ENCODE measurements around the gene CERT1. TPM values are rescaled to one million over a fixed set of nuclear protein-coding genes. Genes with fewer than 3 reads are reported as not detected.
"Not testable (repeated sequence)": the region's sequence is repeated elsewhere in the genome, so short reads cannot be mapped to it uniquely, and the experiment has no call there.

Gene CERT1
- total RNA-seq, 4 donors from 2014 or later, result 28.5 to 45.3 (median 35.8) TPM

DNA sequence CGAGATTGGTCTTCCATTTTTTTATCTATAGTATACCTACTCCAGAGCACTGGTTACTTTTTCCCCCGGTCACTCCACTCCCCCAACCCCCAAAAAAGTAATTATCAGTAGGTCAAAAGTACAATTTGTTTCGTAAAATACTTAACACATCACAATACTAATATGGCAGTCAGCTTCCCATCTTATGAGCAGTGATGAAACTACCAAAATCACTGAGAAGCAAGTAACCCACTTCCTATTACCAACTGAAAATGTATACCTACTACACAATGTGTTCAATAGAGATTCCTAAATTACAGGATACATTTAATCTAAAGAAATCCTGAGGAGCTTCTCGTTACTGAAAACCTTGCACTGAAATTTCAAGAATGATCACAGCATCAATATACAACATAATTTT lies 1.9 kb downstream of the CERT1 start:
- Histone ChIP-seq H3K4me3 (peak overlapping the region; percentile 69 to 97 (median 90)), H3K27ac (replicated peaks in 1 of 4) (peak overlapping the region in 2 of 4 donors; percentile 89 to 97), H3K27me3 (no peaks in the 10 kb centered on the region), H3K36me3 (peaks cover 0 to 8% (median 0%) of the 10 kb centered on the region in 4 donors), H3K4me1 (peaks cover 24 to 53% (median 43%) of the 10 kb centered on the region in 4 donors), H3K9me3 (no peaks in the 10 kb centered on the region)
- TF ChIP-seq, protein P1, sequence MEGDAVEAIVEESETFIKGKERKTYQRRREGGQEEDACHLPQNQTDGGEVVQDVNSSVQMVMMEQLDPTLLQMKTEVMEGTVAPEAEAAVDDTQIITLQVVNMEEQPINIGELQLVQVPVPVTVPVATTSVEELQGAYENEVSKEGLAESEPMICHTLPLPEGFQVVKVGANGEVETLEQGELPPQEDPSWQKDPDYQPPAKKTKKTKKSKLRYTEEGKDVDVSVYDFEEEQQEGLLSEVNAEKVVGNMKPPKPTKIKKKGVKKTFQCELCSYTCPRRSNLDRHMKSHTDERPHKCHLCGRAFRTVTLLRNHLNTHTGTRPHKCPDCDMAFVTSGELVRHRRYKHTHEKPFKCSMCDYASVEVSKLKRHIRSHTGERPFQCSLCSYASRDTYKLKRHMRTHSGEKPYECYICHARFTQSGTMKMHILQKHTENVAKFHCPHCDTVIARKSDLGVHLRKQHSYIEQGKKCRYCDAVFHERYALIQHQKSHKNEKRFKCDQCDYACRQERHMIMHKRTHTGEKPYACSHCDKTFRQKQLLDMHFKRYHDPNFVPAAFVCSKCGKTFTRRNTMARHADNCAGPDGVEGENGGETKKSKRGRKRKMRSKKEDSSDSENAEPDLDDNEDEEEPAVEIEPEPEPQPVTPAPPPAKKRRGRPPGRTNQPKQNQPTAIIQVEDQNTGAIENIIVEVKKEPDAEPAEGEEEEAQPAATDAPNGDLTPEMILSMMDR (IDR thresholded peaks at IDR 0.05), result no peak
- TF ChIP-seq POLR2AphosphoS5 (IDR thresholded peaks at IDR 0.05) (no peak), EP300 (IDR thresholded peaks at IDR 0.05) (no peak), POLR2A (IDR thresholded peaks at IDR 0.05; ENCODE audit: low read depth) (no peak)
- DNase-seq (ENCODE audit: extremely low spot score), result no peak
- intact Hi-C loops (cut with DNase I), result no loop called here
- WGBS, result 67% methylated on average over 4 of the region's 4 CpGs

DNA sequence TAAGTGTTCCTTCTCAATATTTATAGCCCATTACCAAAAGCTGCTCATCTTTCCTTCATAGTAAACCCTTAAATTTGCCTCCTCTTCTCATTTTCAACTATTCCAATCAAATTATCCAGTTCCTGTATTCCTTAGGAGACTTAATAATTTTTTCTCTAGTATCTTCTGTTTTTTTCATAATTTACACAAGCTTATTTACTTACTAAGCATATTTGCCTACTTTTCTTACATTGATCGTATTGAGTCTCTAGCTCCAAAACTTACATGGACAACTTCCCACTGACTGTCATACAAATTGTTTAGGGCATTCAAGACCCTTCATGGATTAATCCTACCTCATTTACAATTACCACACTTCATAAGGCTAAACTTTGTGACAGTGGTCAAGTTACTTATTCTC lies 3.6 kb downstream of the CERT1 start:
- peaks cover 16 to 38% (median 32%) of the 10 kb centered on the region in 4 donors for H3K4me1 ChIP-seq
- H3K9me3 ChIP-seq, result no peaks in the 10 kb centered on the region
- peaks cover 0 to 8% (median 0%) of the 10 kb centered on the region in 4 donors for H3K36me3 ChIP-seq
- no peak for DNase-seq (ENCODE audit: extremely low spot score)
- no peak for TF ChIP-seq POLR2AphosphoS5 (IDR thresholded peaks at IDR 0.05)
- TF ChIP-seq EP300 (IDR thresholded peaks at IDR 0.05), result no peak
- TF ChIP-seq, protein P1 (IDR thresholded peaks at IDR 0.05), result no peak
- TF ChIP-seq POLR2A (IDR thresholded peaks at IDR 0.05; ENCODE audit: low read depth), result no peak
- intact Hi-C loops (cut with DNase I), result no loop called here
- no peaks in the 10 kb centered on the region for H3K27me3 ChIP-seq
- H3K27ac ChIP-seq (replicated peaks in 1 of 4), result no peak overlapping the region
- 96% methylated on average over 1 of the region's 1 CpG for WGBS
- no peak overlapping the region for H3K4me3 ChIP-seq

DNA sequence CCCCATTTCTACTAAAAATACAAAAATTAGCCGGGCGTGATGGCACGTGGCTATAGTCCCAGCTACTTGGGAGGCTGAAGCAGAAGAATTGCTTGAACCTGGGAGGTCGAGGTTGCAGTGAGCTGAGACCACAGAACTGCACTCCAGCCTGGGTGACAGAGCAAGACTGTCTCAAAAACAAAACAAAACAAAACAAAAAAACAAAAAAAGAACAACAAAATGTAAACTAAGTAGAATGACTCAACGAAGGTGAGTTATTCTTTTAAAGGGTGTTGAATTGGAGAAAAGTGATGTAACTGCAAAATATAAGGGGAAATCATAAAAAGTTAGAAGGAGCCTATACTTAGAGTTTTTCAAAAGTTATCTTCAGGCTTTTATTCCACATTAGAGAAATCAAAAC lies 6.3 kb downstream of the CERT1 start:
- H3K27ac ChIP-seq (replicated peaks in 1 of 4); H3K9me3 ChIP-seq; H3K27me3 ChIP-seq; intact Hi-C loops (cut with DNase I); DNase-seq (ENCODE audit: extremely low spot score); H3K36me3 ChIP-seq; H3K4me3 ChIP-seq: not testable (repeated sequence)
- peaks cover 10 to 26% (median 24%) of the 10 kb centered on the region in 4 donors for H3K4me1 ChIP-seq
- WGBS, result 86% methylated on average over 5 of the region's 5 CpGs

DNA sequence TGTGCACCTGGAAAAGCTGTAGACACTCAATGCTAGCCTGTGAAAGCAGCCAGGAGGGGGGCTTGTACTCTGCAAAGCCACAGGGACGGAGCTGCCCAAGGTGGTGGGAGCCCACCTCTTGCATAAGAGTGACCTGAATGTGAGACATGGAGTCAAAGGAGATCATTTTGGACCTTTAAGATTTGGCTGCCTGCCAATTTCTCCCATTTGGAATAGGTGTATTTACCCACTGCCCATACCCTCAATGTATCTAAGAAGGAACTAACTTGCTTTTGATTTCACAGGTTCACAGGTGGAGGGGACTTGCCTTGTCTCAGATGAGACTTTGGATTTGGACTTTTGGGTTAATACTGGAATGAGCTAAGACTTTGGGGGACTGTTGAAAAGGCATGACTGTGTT lies 12.6 kb downstream of the CERT1 start:
- H3K9me3 ChIP-seq; H3K4me3 ChIP-seq; DNase-seq (ENCODE audit: extremely low spot score); H3K27me3 ChIP-seq; intact Hi-C loops (cut with DNase I); H3K27ac ChIP-seq (replicated peaks in 1 of 4): not testable (repeated sequence)
- Histone ChIP-seq H3K36me3 (peaks cover 0 to 19% (median 5%) of the 10 kb centered on the region in 4 donors), H3K4me1 (peaks cover 0 to 12% (median 4%) of the 10 kb centered on the region in 4 donors)
- WGBS, result 100% methylated on average over 1 of the region's 1 CpG

DNA sequence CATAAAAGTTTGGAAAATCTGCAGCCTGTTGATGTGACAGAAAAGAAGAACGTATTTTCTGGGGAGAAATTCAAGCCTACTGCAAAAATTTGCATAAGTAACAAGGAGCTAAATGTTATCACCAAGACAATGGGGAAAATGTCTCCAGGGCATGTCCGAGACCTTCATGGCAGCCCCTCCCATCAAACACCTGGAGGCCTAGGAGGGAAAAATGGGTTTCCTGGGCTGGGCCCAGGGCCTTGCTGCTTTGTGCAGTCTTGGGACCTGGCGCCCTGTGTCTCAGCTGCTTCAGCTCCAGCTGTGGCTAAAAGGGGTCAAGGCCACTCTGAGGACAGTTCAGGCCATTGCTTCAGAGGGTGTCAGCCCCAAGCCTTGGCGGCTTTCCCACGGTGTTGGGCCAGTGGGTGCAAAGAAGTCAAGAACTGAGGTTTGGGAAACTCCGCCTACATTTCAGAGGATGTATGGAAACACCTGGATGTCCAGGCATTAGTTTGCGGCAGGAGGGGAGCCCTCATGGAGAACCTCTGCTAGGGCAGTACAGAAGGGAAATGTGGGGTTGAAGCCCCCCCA lies 13.1 kb downstream of the CERT1 start:
- intact Hi-C loops (cut with DNase I), result no loop called here
- no peak overlapping the region for H3K27ac ChIP-seq (replicated peaks in 1 of 4)
- H3K27me3 ChIP-seq, result no peaks in the 10 kb centered on the region
- peaks cover 0 to 12% (median 4%) of the 10 kb centered on the region in 4 donors for H3K4me1 ChIP-seq
- DNase-seq (ENCODE audit: extremely low spot score), result no peak
- H3K9me3 ChIP-seq, result no peaks in the 10 kb centered on the region
- no peak overlapping the region for H3K4me3 ChIP-seq
- H3K36me3 ChIP-seq, result peaks cover 0 to 19% (median 5%) of the 10 kb centered on the region in 4 donors
- 96% methylated on average over 2 of the region's 7 CpGs for WGBS
- TF ChIP-seq EP300 (IDR thresholded peaks at IDR 0.05), result no peak
- TF ChIP-seq POLR2A (IDR thresholded peaks at IDR 0.05; ENCODE audit: low read depth), result no peak
- no peak for TF ChIP-seq POLR2AphosphoS5 (IDR thresholded peaks at IDR 0.05)
- TF ChIP-seq, protein P1 (IDR thresholded peaks at IDR 0.05), result no peak

DNA sequence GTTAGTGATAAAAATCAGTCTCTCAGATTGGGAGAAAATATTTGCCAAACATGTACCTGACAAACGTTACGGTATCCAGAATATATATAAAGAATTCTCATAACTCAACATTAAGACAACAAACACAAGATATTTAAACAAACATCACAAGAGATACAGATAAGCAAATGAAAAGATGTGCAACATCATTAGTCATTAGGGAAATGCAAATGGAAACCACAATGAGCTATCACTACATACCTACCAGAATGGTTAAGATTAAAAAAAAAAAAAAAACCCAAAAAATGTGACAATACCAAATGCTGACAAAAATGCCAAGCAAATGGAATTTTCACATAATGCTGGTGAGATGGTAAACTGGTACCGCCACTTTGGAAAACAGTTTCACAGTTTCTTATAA lies 15.4 kb downstream of the CERT1 start:
- Histone ChIP-seq H3K27me3 (no peaks in the 10 kb centered on the region), H3K9me3 (no peaks in the 10 kb centered on the region), H3K4me3 (no peak overlapping the region), H3K27ac (replicated peaks in 1 of 4) (no peak overlapping the region), H3K4me1 (peaks cover 0 to 12% (median 2%) of the 10 kb centered on the region in 4 donors), H3K36me3 (peaks cover 0 to 31% (median 11%) of the 10 kb centered on the region in 4 donors)
- no peak for DNase-seq (ENCODE audit: extremely low spot score)
- intact Hi-C loops (cut with DNase I), result no loop called here
- 95% methylated on average over 3 of the region's 3 CpGs for WGBS
- TF ChIP-seq POLR2A (IDR thresholded peaks at IDR 0.05; ENCODE audit: low read depth) (no peak), POLR2AphosphoS5 (IDR thresholded peaks at IDR 0.05) (no peak), EP300 (IDR thresholded peaks at IDR 0.05) (no peak)
- TF ChIP-seq, protein P1 (IDR thresholded peaks at IDR 0.05), result no peak

Measured in esophagus muscularis mucosa (tissue), 4 donors.